ENCODE measurements around the gene MMP26.

Gene MMP26

DNA sequence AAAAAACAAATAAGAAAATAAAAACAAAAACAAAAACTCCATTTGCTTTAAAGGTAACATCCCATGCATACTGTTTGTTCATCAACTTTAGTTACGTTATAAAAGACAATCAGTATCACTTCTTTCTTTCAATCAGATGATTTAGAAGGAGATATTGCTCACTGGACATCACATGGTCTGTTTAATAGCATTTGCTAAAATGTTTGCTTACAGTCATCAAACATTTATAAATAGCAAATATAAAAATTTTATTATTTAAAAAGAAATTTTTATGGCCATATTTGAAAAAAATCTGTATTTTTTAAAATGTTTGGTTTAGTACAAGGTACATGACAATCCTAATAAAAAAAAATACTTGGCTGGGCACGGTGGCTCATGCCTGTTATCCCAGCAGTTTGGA is 22.6 kb downstream of the MMP26 start:
- DNase-seq: no peak

DNA sequence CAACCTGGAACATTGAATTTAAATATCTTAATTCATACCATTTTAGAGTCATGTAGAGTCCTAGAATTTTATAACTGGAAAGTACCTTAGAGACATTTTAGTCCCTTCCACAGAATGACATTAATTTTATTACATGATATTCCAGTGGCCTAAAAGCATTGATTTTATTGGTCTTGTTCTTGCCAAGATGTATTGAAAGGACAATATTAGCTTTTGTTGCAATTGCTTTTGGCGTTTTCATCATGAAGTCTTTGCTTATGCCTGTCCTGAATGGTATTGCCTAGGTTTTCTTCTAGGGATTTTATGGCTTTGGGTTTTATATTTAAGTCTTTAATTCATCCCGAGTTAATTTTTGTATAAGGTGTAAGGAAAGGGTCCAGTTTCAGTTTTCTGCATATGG is 36.2 kb downstream of the MMP26 start:
- DNase-seq: no peak

DNA sequence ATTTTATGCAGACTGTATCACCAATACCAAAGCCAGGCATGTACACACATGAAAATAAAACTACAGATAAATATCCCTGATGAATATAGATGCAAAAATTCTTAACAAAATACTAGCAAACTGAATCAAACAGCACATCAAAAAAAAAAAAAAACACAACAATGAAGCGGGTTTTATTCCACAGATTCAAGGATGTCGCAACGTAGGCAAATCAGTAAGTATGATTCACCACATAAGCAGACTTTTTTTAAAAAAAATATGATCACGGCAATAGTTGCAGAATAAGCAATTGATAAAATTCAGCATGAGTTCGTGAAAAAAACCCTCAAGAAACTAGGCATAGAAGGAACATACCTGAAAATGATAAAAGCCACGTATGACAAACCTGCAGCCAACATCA is 43.9 kb downstream of the MMP26 start:
- no peak for DNase-seq

- DNase-seq: no peak
These were observed 46.6 kb downstream of the MMP26 start for GRCh38 chr11:4751201-4751600.

Measured in cerebellar nuclear complex (tissue), 1 donor.